ENCODE results near the gene ARPC1A.
"Not testable (repeated sequence)": the region's sequence is repeated elsewhere in the genome, so short reads cannot be mapped to it uniquely, and the experiment has no call there.

The ARPC1A gene

GRCh38 chr7:99369767-99370391 is 44.2 kb downstream of the ARPC1A start:
- no peak for DNase-seq (ENCODE audit: low read depth, low spot score)

GRCh38 chr7:99371376-99371920 is 45.8 kb downstream of the ARPC1A start:
- DNase-seq (ENCODE audit: low read depth, low spot score), result no peak

DNA sequence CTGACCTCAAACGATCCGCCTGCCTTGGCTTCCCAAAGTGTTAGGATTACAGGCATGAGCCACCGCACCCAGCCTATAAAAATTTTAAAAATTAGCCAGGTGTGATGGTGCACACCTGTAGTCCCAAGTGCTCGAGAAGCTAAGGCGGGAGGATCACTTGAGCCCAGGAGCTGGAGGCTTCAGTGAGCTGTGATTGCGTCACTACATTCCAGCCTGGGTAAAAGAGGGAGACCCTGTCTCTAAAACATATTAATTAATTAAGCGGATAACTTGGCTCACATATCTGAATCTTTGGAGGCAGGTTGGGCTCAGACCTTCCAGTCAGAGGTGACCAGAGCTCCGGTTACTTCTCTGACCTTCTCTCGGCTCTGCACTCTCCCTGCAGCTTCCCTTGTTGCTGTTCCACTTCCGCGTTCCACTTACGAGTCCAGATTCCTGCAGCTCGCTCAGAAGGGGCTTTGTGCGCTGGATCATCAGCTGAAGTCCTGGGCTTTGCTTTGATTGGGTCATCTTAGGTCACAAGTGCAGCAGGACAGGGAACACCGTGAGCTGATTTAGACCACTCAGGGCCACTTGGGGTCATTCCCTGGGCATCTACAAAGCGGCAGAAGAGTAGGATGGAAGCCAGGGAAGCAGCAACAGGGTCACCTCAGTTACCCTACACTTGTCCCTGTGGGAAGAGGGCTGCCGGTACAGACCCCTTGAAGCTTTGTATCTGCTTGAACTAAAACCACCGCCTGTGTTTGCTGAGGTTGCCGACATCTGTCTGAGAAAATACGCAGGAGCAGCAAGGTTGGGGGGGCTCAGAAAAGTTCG is 46.8 kb downstream of the ARPC1A start:
- DNase-seq (ENCODE audit: low read depth, low spot score), result peak; percentile 90

- no peak for DNase-seq (ENCODE audit: low read depth, low spot score)
These were observed 47.7 kb downstream of the ARPC1A start for GRCh38 chr7:99373091-99374066.

- peak; percentile 60 for DNase-seq (ENCODE audit: low read depth, low spot score)
These were observed 48.7 kb downstream of the ARPC1A start, which contains the start of gene ARPC1B for GRCh38 chr7:99374111-99375064. ARPC1B (plus strand) TSS chr7:99374730; CDS start chr7:99385715, 10,985 bp downstream.

- peak; percentile 79 for DNase-seq (ENCODE audit: low read depth, low spot score)
These were observed 49.5 kb downstream of the ARPC1A start for GRCh38 chr7:99375070-99375807.

- peak; percentile 70 for DNase-seq (ENCODE audit: low read depth, low spot score)
These were observed 53.4 kb downstream of the ARPC1A start for GRCh38 chr7:99379043-99379577.

DNA sequence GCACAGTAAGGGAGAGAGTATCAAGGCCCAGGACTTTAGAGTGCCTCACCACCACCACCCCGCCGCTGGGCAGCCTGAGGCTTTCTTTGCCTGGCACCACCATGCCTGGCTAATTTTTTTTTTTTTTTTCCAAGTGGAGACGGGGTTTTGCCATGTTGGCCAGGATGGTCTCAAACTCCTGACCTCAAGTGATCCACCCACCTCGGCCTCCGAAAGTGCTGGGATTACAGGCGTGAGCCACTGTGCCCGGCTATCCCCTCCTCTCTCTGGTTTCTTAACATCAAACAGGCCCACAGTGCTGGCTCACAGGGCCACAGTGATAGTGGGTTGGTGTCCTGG is 54.0 kb downstream of the ARPC1A start:
- DNase-seq (ENCODE audit: low read depth, low spot score), result not testable (repeated sequence)

- DNase-seq (ENCODE audit: low read depth, low spot score), result no peak
These were observed 54.5 kb downstream of the ARPC1A start for GRCh38 chr7:99380032-99380822.

DNA sequence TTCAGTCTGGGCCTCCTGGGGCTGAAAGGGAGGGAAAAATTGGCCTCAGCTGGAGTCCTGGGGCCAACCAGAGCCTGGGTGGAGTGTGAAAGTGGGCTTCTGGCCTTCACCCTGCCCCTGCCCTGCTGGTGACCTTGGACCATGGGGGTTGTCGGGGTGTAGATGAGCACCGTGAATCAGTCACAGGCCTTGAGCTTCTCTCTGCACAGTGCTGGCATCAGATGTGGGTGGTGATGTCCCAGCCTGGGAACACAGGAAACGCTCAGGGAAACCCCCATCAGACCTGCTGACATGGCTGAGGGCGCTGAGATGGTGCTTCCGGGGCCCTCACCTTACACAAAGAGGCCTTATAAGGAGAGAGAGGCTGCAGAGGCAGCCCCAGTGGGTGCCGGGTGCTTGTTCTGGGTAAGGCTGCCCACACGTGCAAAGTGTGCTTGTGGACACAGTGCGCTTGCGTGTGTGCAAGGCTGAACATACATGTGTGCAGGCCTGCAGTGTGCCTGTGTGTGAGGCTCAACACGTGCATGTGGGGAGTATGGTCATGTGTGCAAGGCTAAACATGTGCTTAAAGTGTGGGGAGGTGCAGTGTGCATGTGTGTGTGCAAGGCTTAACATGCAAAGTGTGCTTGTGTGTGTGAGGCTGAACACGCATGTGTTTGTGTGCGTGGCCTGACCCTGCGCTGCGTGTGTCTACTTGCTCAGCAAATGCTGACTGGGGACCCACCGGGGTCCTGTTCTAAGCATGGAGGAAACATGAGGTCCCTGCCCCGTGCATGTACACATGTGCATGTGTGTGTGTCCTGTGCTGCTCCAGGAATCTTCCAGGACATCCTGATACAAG is 55.3 kb downstream of the ARPC1A start:
- DNase-seq (ENCODE audit: low read depth, low spot score), result no peak

DNA sequence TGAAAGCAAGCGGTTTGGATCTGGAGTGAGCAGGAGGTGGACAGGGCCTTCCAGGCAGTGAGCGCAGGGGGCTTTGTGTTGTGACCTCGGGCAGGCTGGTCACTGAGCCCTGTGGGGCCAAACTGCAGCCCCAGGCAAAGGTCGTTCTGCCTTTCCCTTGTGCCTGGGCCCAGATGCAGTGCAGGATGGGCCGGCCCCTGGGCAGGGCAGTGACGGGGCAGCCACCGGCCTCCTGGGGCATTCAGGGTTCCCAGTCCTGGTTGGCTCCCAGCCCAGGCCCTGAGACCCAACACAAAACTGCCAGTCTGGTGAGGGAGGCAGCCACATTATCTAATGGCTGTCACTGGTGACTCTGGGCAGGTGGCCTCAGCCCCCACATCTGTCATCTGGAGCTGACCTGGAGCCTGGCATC is 56.0 kb downstream of the ARPC1A start:
- DNase-seq (ENCODE audit: low read depth, low spot score), result no peak

GRCh38 chr7:99383203-99383602 is 57.5 kb downstream of the ARPC1A start:
- no peak for DNase-seq (ENCODE audit: low read depth, low spot score)

DNA sequence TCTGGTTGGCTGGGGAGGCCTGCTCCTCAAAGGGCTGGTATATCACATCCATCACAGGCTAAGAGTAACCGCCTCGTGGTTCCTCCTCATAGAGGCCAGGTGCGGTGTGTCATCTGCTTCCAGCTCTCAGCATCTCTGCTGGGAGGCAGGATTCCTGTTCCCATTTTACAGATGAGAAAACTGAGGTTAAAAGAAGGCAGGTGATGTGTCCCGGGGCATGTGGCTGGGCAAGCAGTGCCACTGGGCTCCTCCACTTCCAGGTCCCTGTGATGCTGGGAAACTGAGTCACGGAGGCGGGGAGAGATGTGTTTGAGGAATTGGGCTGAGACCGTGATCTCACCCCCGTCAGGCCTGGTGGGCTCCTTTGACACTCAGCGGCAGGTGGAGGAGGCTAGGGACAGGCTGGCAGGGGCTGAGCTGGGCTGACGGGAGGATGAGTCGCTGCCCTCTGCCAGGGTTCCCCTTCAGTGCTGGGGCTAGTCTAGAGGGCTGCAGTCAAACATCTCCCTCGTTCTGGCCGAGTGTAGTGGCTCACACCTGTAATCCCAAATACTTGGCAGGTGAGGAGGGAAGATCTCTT is 58.2 kb downstream of the ARPC1A start:
- no peak for DNase-seq (ENCODE audit: low read depth, low spot score)

- DNase-seq (ENCODE audit: low read depth, low spot score), result no peak
These were observed 58.8 kb downstream of the ARPC1A start for GRCh38 chr7:99384523-99384922.

GRCh38 chr7:99385564-99385963 is 59.9 kb downstream of the ARPC1A start:
- DNase-seq (ENCODE audit: low read depth, low spot score), result no peak

GRCh38 chr7:99386584-99387238 is 61.0 kb downstream of the ARPC1A start:
- peak; percentile 57 for DNase-seq (ENCODE audit: low read depth, low spot score)

DNA sequence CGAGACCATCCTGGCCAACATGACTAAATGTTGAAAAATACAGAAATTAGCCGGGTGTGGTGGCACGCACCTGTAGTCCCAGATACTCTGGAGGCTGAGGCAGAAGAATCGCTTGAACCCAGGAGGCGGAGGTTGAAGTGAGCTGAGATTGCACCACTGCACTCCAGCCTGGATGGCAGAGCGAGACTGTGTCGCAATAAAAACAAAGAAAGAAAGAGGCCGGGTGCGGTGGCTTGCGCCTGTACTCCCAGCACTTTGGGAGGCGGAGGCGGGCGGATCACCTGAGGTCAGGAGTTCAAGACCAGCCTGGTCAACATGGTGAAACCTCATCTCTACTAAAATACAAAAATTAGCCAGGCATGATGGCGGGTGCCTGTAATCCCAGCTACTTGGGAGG is 61.5 kb downstream of the ARPC1A start:
- not testable (repeated sequence) for DNase-seq (ENCODE audit: low read depth, low spot score)

Measured in ELF-1 (cell line).